Measurements from ENCODE around the gene HILPDA.
A peak's percentile ranks its signal among the peaks of the same experiment; 100 is the strongest.

HILPDA gene

GRCh38 chr7:128455543-128456254, at the start of gene HILPDA:
HILPDA (plus strand) TSS chr7:128455878; CDS start chr7:128457269, 1,391 bp downstream.
- ATAC-seq: peak; percentile 87 to 88

- no peak for ATAC-seq
Observed at GRCh38 chr7:128406314-128407232, 49.1 kb upstream of the HILPDA start.

- ATAC-seq: no peak
Observed at GRCh38 chr7:128407233-128407589, 48.5 kb upstream of the HILPDA start.

GRCh38 chr7:128407751-128408708, 47.6 kb upstream of the HILPDA start:
- ATAC-seq: no peak

GRCh38 chr7:128408709-128409595, 46.7 kb upstream of the HILPDA start:
- no peak for ATAC-seq

GRCh38 chr7:128409596-128410450, 45.9 kb upstream of the HILPDA start, which contains the start of gene IMPDH1:
IMPDH1 (minus strand) TSS chr7:128409982; CDS start chr7:128409901, 81 bp downstream.
- peak; percentile 86 for ATAC-seq

- ATAC-seq: no peak
Observed at GRCh38 chr7:128410451-128410753, 45.3 kb upstream of the HILPDA start.

- ATAC-seq: no peak
Observed at GRCh38 chr7:128415217-128415785, 40.4 kb upstream of the HILPDA start.

- ATAC-seq: no peak
Observed at GRCh38 chr7:128417071-128417470, 38.6 kb upstream of the HILPDA start.

GRCh38 chr7:128419257-128419656, 36.4 kb upstream of the HILPDA start:
- no peak for ATAC-seq

- ATAC-seq: no peak
Observed at GRCh38 chr7:128420773-128421172, 34.9 kb upstream of the HILPDA start.

GRCh38 chr7:128421384-128421783, 34.3 kb upstream of the HILPDA start:
- no peak for ATAC-seq

- ATAC-seq: no peak
Observed at GRCh38 chr7:128422037-128422436, 33.6 kb upstream of the HILPDA start.

- ATAC-seq: no peak
Observed at GRCh38 chr7:128422842-128423241, 32.8 kb upstream of the HILPDA start.

- no peak for ATAC-seq
Observed at GRCh38 chr7:128424686-128425275, 30.9 kb upstream of the HILPDA start.

GRCh38 chr7:128425850-128426249, 29.8 kb upstream of the HILPDA start:
- ATAC-seq: peak; percentile 61 to 73

GRCh38 chr7:128427289-128427891, 28.3 kb upstream of the HILPDA start:
- ATAC-seq: peak; percentile 57 to 73

GRCh38 chr7:128430207-128430606, 25.5 kb upstream of the HILPDA start:
- ATAC-seq: no peak

- no peak for ATAC-seq
Observed at GRCh38 chr7:128431221-128431620, 24.5 kb upstream of the HILPDA start.

Data from activated CD4-positive, CD25-positive, alpha-beta regulatory T cell treated with anti-CD3 and anti-CD28 coated beads, Interleukin-2, amount 50 U/mL, for 24 hours (primary cell).